ENCODE results near the gene KRT79. TPM values are rescaled to one million over a fixed set of nuclear protein-coding genes. Genes with fewer than 3 reads are reported as not detected.

The KRT79 gene
- total RNA-seq, 1 experiment from 2014 or later = not detected

- ChIA-PET POLR2A (no interaction called here), CTCF (no interaction called here)
- H3K36me3 ChIP-seq (ENCODE audit: control insufficient read depth, insufficient read depth, low read length) = no peaks in the 10 kb centered on the region
- intact Hi-C loops (cut with micrococcal nuclease; ENCODE audit: unreplicated experiment) (no loop called here), in situ Hi-C loops (cut with HindIII; ENCODE audit: low pct_unique_long_range_greater_than_20kb, low sequenced_read_pairs) (no loop called here)
- no peak for DNase-seq (ENCODE audit: low read depth, low spot score)
- H3K27ac ChIP-seq (ENCODE audit: low read length) = no peak overlapping the region
- BruUV-seq (replicated peaks) = no TSS peak
- no peaks in the 10 kb centered on the region for H3K4me1 ChIP-seq (ENCODE audit: control insufficient read depth, insufficient read depth, low read length)
- no peak for TF ChIP-seq TCF7L2 (IDR thresholded peaks at IDR 0.05; ENCODE audit: low read depth, low read length)
- TF ChIP-seq SIN3A (IDR thresholded peaks at IDR 0.05; ENCODE audit: borderline replicate concordance, insufficient read depth, low read depth, low read length) = no peak
- TF ChIP-seq POLR2AphosphoS5 (IDR thresholded peaks at IDR 0.05; ENCODE audit: low read depth, low read length) = no peak
- no peak for TF ChIP-seq REST (IDR thresholded peaks at IDR 0.05; ENCODE audit: insufficient read depth in 1 of 2, low read depth in 2 of 2, low read length in 1 of 2)
- TF ChIP-seq CTCF (IDR thresholded peaks at IDR 0.05) = no peak
- no peaks in the 10 kb centered on the region for H3K9me3 ChIP-seq (ENCODE audit: control insufficient read depth, insufficient read depth, low read depth, low read length)
- H3K27me3 ChIP-seq (ENCODE audit: control insufficient read depth, insufficient read depth, low read length) = peaks cover 16% of the 10 kb centered on the region
- H3K4me3 ChIP-seq (ENCODE audit: low read depth in 2 of 2, low read length in 2 of 2) = no peak overlapping the region
- ATAC-seq = no peak
Measured at GRCh38 chr12:52779914-52780313, 54.2 kb downstream of the KRT79 start.

GRCh38 chr12:52778833-52779232 lies 55.3 kb downstream of the KRT79 start:
- no peak for TF ChIP-seq CTCF (IDR thresholded peaks at IDR 0.05)
- no peak for TF ChIP-seq TCF7L2 (IDR thresholded peaks at IDR 0.05; ENCODE audit: low read depth, low read length)
- no peak for TF ChIP-seq POLR2AphosphoS5 (IDR thresholded peaks at IDR 0.05; ENCODE audit: low read depth, low read length)
- no peak for TF ChIP-seq SIN3A (IDR thresholded peaks at IDR 0.05; ENCODE audit: borderline replicate concordance, insufficient read depth, low read depth, low read length)
- no peak for TF ChIP-seq REST (IDR thresholded peaks at IDR 0.05; ENCODE audit: insufficient read depth in 1 of 2, low read depth in 2 of 2, low read length in 1 of 2)
- Histone ChIP-seq H3K9me3 (ENCODE audit: control insufficient read depth, insufficient read depth, low read depth, low read length) (no peaks in the 10 kb centered on the region), H3K4me1 (ENCODE audit: control insufficient read depth, insufficient read depth, low read length) (no peaks in the 10 kb centered on the region), H3K36me3 (ENCODE audit: control insufficient read depth, insufficient read depth, low read length) (no peaks in the 10 kb centered on the region), H3K27me3 (ENCODE audit: control insufficient read depth, insufficient read depth, low read length) (peaks cover 13% of the 10 kb centered on the region), H3K27ac (ENCODE audit: low read length) (no peak overlapping the region), H3K4me3 (ENCODE audit: low read depth in 2 of 2, low read length in 2 of 2) (no peak overlapping the region)
- ATAC-seq (no peak), DNase-seq (ENCODE audit: low read depth, low spot score) (no peak)
- ChIA-PET POLR2A (no interaction called here), CTCF (no interaction called here)
- in situ Hi-C loops (cut with HindIII; ENCODE audit: low pct_unique_long_range_greater_than_20kb, low sequenced_read_pairs) (no loop called here), intact Hi-C loops (cut with micrococcal nuclease; ENCODE audit: unreplicated experiment) (no loop called here)
- no TSS peak for BruUV-seq (replicated peaks)

Data from Panc1 (cell line).